Thyroid gland (tissue), 4 donors: ENCODE results near the gene CAPN14. TPM values are rescaled to one million over a fixed set of nuclear protein-coding genes. Genes with fewer than 3 reads are reported as not detected.
A peak's percentile ranks its signal among the peaks of the same experiment; 100 is the strongest.

ENCODE experiments used
- DNase-seq, 2 donors: peaks; one replicate each; pipeline ENCODE4 v3.0.0-alpha.2; 2019
- H3K27ac ChIP-seq, 3 donors: fragments of 200-600 bp; sonication (generic); 1 replicate in 2 of 3; 2 replicates in 1 of 3; pipeline ENCODE4 v1.5.1; 2016 to 2019; ENCODE audit warnings: mild to moderate bottlenecking in 1 of 3, moderate library complexity in 1 of 3
- H3K27me3 ChIP-seq: fragments of 200-600 bp; sonication (generic); one replicate; pipeline ENCODE4 v1.5.1; 2019
- H3K36me3 ChIP-seq, 2 donors: fragments of 200-600 bp; sonication (generic); one replicate each; pipeline ENCODE4 v1.5.1; 2016 to 2019
- H3K4me1 ChIP-seq, 2 donors: fragments of 200-600 bp; sonication (generic); one replicate each; pipeline ENCODE4 v1.5.1; 2017 to 2019
- H3K4me3 ChIP-seq, 3 donors: fragments of 200-600 bp; sonication (generic); replicated peaks in 1 of 3; 1 replicate in 2 of 3; 2 replicates in 1 of 3; pipeline ENCODE4 v1.5.1; 2016; ENCODE audit warnings: mild to moderate bottlenecking in 1 of 3
- H3K9me3 ChIP-seq: fragments of 200-600 bp; sonication (generic); one replicate; pipeline ENCODE4 v1.5.1; 2017
- CTCF ChIP-seq, 6 experiments: fragments of 200-600 bp in 3 of 6; fragments of 450-650 bp in 3 of 6; sonication (generic) in 3 of 6; IDR thresholded peaks; one replicate each; pipeline ENCODE4 v1.5.1; 2016 to 2019; ENCODE audit warnings: antibody characterized with exemption in 6 of 6, mild to moderate bottlenecking in 2 of 6, inconsistent platforms in 1 of 6, moderate library complexity in 1 of 6
- POLR2A ChIP-seq, 2 donors: fragments of 450-650 bp; IDR thresholded peaks; one replicate each; pipeline ENCODE4 v1.6.1; 2017; ENCODE audit warnings: antibody characterized with exemption in 2 of 2, mild to moderate bottlenecking in 2 of 2, moderate library complexity in 1 of 2
- WGBS, 2 donors: methylation state at CpG; one replicate each; pipeline ENCODE4 v1.1.5; 2017; 5-methylcytosine and 5-hydroxymethylcytosine counted together
- intact Hi-C: fragments of 100-400 bp; cut with DNase I; formaldehyde crosslinking; loops from one replicate; pipeline ENCODE4 v1.15.1; 2023
- total RNA-seq, 4 donors: library from RNA; depleted of rRNA; stranded (reverse); fragments of >200 nt; gene quantifications; one replicate each; pipeline ENCODE4 v1.2.3, GENCODE V29; 2016

The CAPN14 gene
- total RNA-seq, 4 donors from 2014 or later: 0.15 to 0.27 TPM; not detected in 2

- DNase-seq: no peak
- Histone ChIP-seq H3K4me1 (no peaks in the 10 kb centered on the region), H3K27ac (no peak overlapping the region), H3K9me3 (no peaks in the 10 kb centered on the region), H3K36me3 (no peaks in the 10 kb centered on the region), H3K4me3 (no peak overlapping the region), H3K27me3 (no peaks in the 10 kb centered on the region)
- 86 to 89% methylated on average over 6 of the region's 6 CpGs for WGBS, 2 donors
- TF ChIP-seq CTCF (IDR thresholded peaks at IDR 0.05): no peak
- TF ChIP-seq POLR2A (IDR thresholded peaks at IDR 0.05): no peak
- intact Hi-C loops: no loop called here
These were observed 12.5 kb downstream of the CAPN14 start for GRCh38 chr2:31204783-31205182.

GRCh38 chr2:31203916-31204315, 13.4 kb downstream of the CAPN14 start:
- Histone ChIP-seq H3K9me3 (no peaks in the 10 kb centered on the region), H3K4me1 (no peaks in the 10 kb centered on the region), H3K36me3 (no peaks in the 10 kb centered on the region), H3K27ac (no peak overlapping the region), H3K4me3 (no peak overlapping the region), H3K27me3 (no peaks in the 10 kb centered on the region)
- DNase-seq: no peak
- intact Hi-C loops: no loop called here
- no peak for TF ChIP-seq POLR2A (IDR thresholded peaks at IDR 0.05)
- no peak for TF ChIP-seq CTCF (IDR thresholded peaks at IDR 0.05)

- WGBS, 2 donors: 63 to 73% methylated on average over 5 of the region's 5 CpGs
- Histone ChIP-seq H3K9me3 (no peaks in the 10 kb centered on the region), H3K4me3 (no peak overlapping the region), H3K36me3 (no peaks in the 10 kb centered on the region), H3K4me1 (no peaks in the 10 kb centered on the region), H3K27me3 (no peaks in the 10 kb centered on the region), H3K27ac (no peak overlapping the region)
- DNase-seq: peak; percentile 5 to 19
- TF ChIP-seq POLR2A (IDR thresholded peaks at IDR 0.05) (no peak), CTCF (IDR thresholded peaks at IDR 0.05) (no peak)
- intact Hi-C loops: no loop called here
These were observed 14.5 kb downstream of the CAPN14 start for GRCh38 chr2:31202833-31203232.

- Histone ChIP-seq H3K4me1 (no peaks in the 10 kb centered on the region), H3K4me3 (no peak overlapping the region), H3K27me3 (no peaks in the 10 kb centered on the region), H3K9me3 (no peaks in the 10 kb centered on the region), H3K36me3 (no peaks in the 10 kb centered on the region), H3K27ac (no peak overlapping the region)
- 69 to 84% methylated on average over 4 to 5 of the region's 5 CpGs for WGBS, 2 donors
- no peak for DNase-seq
- TF ChIP-seq CTCF (IDR thresholded peaks at IDR 0.05) (no peak), POLR2A (IDR thresholded peaks at IDR 0.05) (no peak)
- intact Hi-C loops: no loop called here
These were observed 15.3 kb downstream of the CAPN14 start for GRCh38 chr2:31202041-31202440.

- H3K4me1 ChIP-seq: no peaks in the 10 kb centered on the region
- no peak for DNase-seq
- intact Hi-C loops: no loop called here
- H3K4me3 ChIP-seq: no peak overlapping the region
- no peak overlapping the region for H3K27ac ChIP-seq
- 82 to 91% methylated on average over 9 of the region's 9 CpGs for WGBS, 2 donors
- no peaks in the 10 kb centered on the region for H3K9me3 ChIP-seq
- TF ChIP-seq POLR2A (IDR thresholded peaks at IDR 0.05) (no peak), CTCF (IDR thresholded peaks at IDR 0.05) (no peak)
- H3K36me3 ChIP-seq: no peaks in the 10 kb centered on the region
- no peaks in the 10 kb centered on the region for H3K27me3 ChIP-seq
These were observed 16.3 kb downstream of the CAPN14 start for GRCh38 chr2:31200972-31201371.
